Left renal pelvis (tissue), 4 donors: ENCODE data around the gene ALPL. TPM values are rescaled to one million over a fixed set of nuclear protein-coding genes. Genes with fewer than 3 reads are reported as not detected.
A peak's percentile ranks its signal among the peaks of the same experiment; 100 is the strongest.

Experiments
- DNase-seq, 4 donors: peaks; one replicate each; pipeline ENCODE4 v3.0.0-alpha.2; 2013; ENCODE audit warnings: low read depth in 4 of 4, low spot score in 3 of 4
- polyA plus RNA-seq, 4 donors: library from polyadenylated mRNA; unstranded; fragments of 120-200 nt; gene quantifications; one replicate each; pipeline ENCODE4 v1.2.1, GENCODE V29; 2013; ENCODE audit not compliant: insufficient read length in 4 of 4

The ALPL gene
- polyA plus RNA-seq, 4 donors, result 7.6 to 46.8 (median 28.9) TPM

- no peak for DNase-seq
These were observed 16.1 kb downstream of the ALPL start for GRCh38 chr1:21525340-21525717.

- DNase-seq, result no peak
These were observed 17.2 kb downstream of the ALPL start for GRCh38 chr1:21526441-21526840.

- DNase-seq, result no peak
These were observed 21.3 kb downstream of the ALPL start for GRCh38 chr1:21530368-21531016.

- no peak for DNase-seq
These were observed 22.0 kb downstream of the ALPL start for GRCh38 chr1:21531241-21531640.

- DNase-seq, result no peak
These were observed 23.3 kb downstream of the ALPL start for GRCh38 chr1:21532496-21532895.

GRCh38 chr1:21532992-21533534 lies 23.8 kb downstream of the ALPL start:
- DNase-seq, result no peak

GRCh38 chr1:21534146-21534545 lies 24.9 kb downstream of the ALPL start:
- no peak for DNase-seq

GRCh38 chr1:21534674-21535378 lies 25.6 kb downstream of the ALPL start:
- DNase-seq, result peak in 1 of 4 donors; percentile 35

- DNase-seq, result no peak
These were observed 27.0 kb downstream of the ALPL start for GRCh38 chr1:21536218-21536617.

- DNase-seq, result no peak
These were observed 28.3 kb downstream of the ALPL start for GRCh38 chr1:21537511-21537931.

- no peak for DNase-seq
These were observed 28.9 kb downstream of the ALPL start for GRCh38 chr1:21537932-21538630.

GRCh38 chr1:21539933-21540332 lies 30.7 kb downstream of the ALPL start:
- no peak for DNase-seq

- no peak for DNase-seq
These were observed 32.1 kb downstream of the ALPL start for GRCh38 chr1:21541329-21541728.

- DNase-seq, result no peak
These were observed 32.6 kb downstream of the ALPL start for GRCh38 chr1:21541835-21542234.

GRCh38 chr1:21543598-21543997 lies 34.4 kb downstream of the ALPL start:
- DNase-seq, result no peak

- no peak for DNase-seq
These were observed 34.9 kb downstream of the ALPL start for GRCh38 chr1:21544095-21544494.

- DNase-seq, result no peak
These were observed 37.1 kb downstream of the ALPL start for GRCh38 chr1:21546122-21546825.

- DNase-seq, result no peak
These were observed 38.7 kb downstream of the ALPL start for GRCh38 chr1:21547876-21548275.

- DNase-seq, result no peak
These were observed 40.9 kb downstream of the ALPL start for GRCh38 chr1:21550097-21550496.

GRCh38 chr1:21550866-21551475 lies 41.7 kb downstream of the ALPL start:
- DNase-seq, result no peak
